Stimulated activated CD8-positive, alpha-beta memory T cell treated with anti-CD3 and anti-CD28 coated beads, Interleukin-15, amount 100 ng/mL, for 48 hours (primary cell): ENCODE results near the gene CLBA1.

Source experiments
- DNase-seq, 2 donors: peaks; one replicate each; pipeline ENCODE4 v3.0.0-alpha.2; 2020; ENCODE audit warnings: low read depth in 2 of 2

CLBA1 gene

GRCh38 chr14:104968541-104969401 is 16.8 kb upstream of the CLBA1 start:
- no peak for DNase-seq

- no peak for DNase-seq
These were observed 15.8 kb upstream of the CLBA1 start for GRCh38 chr14:104969741-104970230.

- no peak for DNase-seq
These were observed 15.1 kb upstream of the CLBA1 start for GRCh38 chr14:104970231-104971068.

- no peak for DNase-seq
These were observed 13.9 kb upstream of the CLBA1 start for GRCh38 chr14:104971447-104972240.

- no peak for DNase-seq
These were observed 13.1 kb upstream of the CLBA1 start for GRCh38 chr14:104972301-104973134.

- DNase-seq = no peak
These were observed 12.5 kb upstream of the CLBA1 start for GRCh38 chr14:104973135-104973384.

- no peak for DNase-seq
These were observed 12.0 kb upstream of the CLBA1 start for GRCh38 chr14:104973385-104974145.

GRCh38 chr14:104974146-104974541 is 11.4 kb upstream of the CLBA1 start:
- DNase-seq = no peak

GRCh38 chr14:104974665-104975390 is 10.8 kb upstream of the CLBA1 start:
- no peak for DNase-seq

GRCh38 chr14:104975481-104976197 is 9.9 kb upstream of the CLBA1 start:
- DNase-seq = no peak

- peak; percentile 75 for DNase-seq
These were observed 9.2 kb upstream of the CLBA1 start for GRCh38 chr14:104976198-104977007.

GRCh38 chr14:104977008-104977680 is 8.4 kb upstream of the CLBA1 start:
- no peak for DNase-seq

GRCh38 chr14:104977681-104978653 is 7.6 kb upstream of the CLBA1 start, which contains the start of gene AHNAK2:
Gene AHNAK2 (minus strand): TSS chr14:104978374. CDS start chr14:104978237, 137 bp downstream.
- DNase-seq = peak; percentile 37 to 43

GRCh38 chr14:104978746-104979691 is 6.6 kb upstream of the CLBA1 start:
- no peak for DNase-seq
